ENCODE measurements around the gene TRIO.

- TF ChIP-seq EZH2 (IDR thresholded peaks at IDR 0.05; ENCODE audit: borderline replicate concordance) = no peak
- TF ChIP-seq, protein P1, sequence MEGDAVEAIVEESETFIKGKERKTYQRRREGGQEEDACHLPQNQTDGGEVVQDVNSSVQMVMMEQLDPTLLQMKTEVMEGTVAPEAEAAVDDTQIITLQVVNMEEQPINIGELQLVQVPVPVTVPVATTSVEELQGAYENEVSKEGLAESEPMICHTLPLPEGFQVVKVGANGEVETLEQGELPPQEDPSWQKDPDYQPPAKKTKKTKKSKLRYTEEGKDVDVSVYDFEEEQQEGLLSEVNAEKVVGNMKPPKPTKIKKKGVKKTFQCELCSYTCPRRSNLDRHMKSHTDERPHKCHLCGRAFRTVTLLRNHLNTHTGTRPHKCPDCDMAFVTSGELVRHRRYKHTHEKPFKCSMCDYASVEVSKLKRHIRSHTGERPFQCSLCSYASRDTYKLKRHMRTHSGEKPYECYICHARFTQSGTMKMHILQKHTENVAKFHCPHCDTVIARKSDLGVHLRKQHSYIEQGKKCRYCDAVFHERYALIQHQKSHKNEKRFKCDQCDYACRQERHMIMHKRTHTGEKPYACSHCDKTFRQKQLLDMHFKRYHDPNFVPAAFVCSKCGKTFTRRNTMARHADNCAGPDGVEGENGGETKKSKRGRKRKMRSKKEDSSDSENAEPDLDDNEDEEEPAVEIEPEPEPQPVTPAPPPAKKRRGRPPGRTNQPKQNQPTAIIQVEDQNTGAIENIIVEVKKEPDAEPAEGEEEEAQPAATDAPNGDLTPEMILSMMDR (IDR thresholded peaks at IDR 0.05; ENCODE audit: poor library complexity) = no peak
Measured at GRCh38 chr5:14488709-14489108, 345.6 kb downstream of the TRIO start.
